OCI-LY3 (cell line): ENCODE data around the gene PTPRN2.

ENCODE experiments used
- H2AFZ ChIP-seq: fragments of 200-600, 300-600 bp; shearing (Covaris generic); 2 replicates; pipeline ENCODE4 v1.6.0; 2014; ENCODE audit warnings: antibody characterized with exemption, low read depth, low read length
- H3K27ac ChIP-seq: fragments of 200-600, 300-600 bp; sonication (generic); 2 replicates; pipeline ENCODE4 v1.5.1; 2014; ENCODE audit warnings: mild to moderate bottlenecking, low read length, moderate library complexity, mixed read lengths
- H3K27me3 ChIP-seq: fragments of 200-600, 300-600 bp; sonication (generic); 2 replicates; pipeline ENCODE4 v1.6.1; 2014; ENCODE audit warnings: low read depth, low read length, mixed read lengths
- H3K36me3 ChIP-seq: fragments of 200-600, 300-600 bp; sonication (generic); replicated peaks from 2 replicates; pipeline ENCODE3; 2014; ENCODE audit warnings: low read depth, low read length, mixed read lengths
- H3K4me1 ChIP-seq: fragments of 300-600, 200-600 bp; sonication (generic); 2 replicates; pipeline ENCODE4 v1.6.1; 2014; ENCODE audit warnings: low read length, mixed read lengths
- H3K4me2 ChIP-seq: fragments of 200-600, 300-600 bp; sonication (generic); 2 replicates; pipeline ENCODE4 v1.6.1; 2014; ENCODE audit warnings: low read length, mixed read lengths
- H3K4me3 ChIP-seq: fragments of 300-600, 200-600 bp; sonication (generic); 2 replicates; pipeline ENCODE4 v1.5.1; 2014; ENCODE audit warnings: antibody characterized with exemption, mild to moderate bottlenecking, low read length, moderate library complexity
- H3K79me2 ChIP-seq: fragments of 300-600, 200-600 bp; shearing (Covaris generic); 2 replicates; pipeline ENCODE4 v1.6.1; 2014; ENCODE audit warnings: mild to moderate bottlenecking, low read length, mixed read lengths
- H3K9ac ChIP-seq: fragments of 300-600, 200-600 bp; shearing (Covaris generic); 2 replicates; pipeline ENCODE4 v1.6.0; 2014; ENCODE audit warnings: mild to moderate bottlenecking, low read length, moderate library complexity
- H3K9me3 ChIP-seq: fragments of 200-600, 300-600 bp; shearing (Covaris generic); 2 replicates; pipeline ENCODE4 v1.6.1; 2014; ENCODE audit warnings: low read length, mixed read lengths; ENCODE audit not compliant: insufficient read depth
- H4K20me1 ChIP-seq: fragments of 200-600, 300-600 bp; sonication (generic); 2 replicates; pipeline ENCODE4 v1.6.1; 2016; ENCODE audit warnings: low read length, mixed read lengths; ENCODE audit not compliant: insufficient read depth
- CTCF ChIP-seq: fragments of 200-600, 300-600 bp; sonication (generic); IDR thresholded peaks from 2 replicates; pipeline ENCODE4 v1.5.1; 2014; ENCODE audit warnings: antibody characterized with exemption, low read length, low read depth
- EZH2phosphoT487 ChIP-seq: fragments of 200-600 bp; shearing (Covaris generic); IDR thresholded peaks from 2 replicates; pipeline ENCODE4 v1.6.1; 2018; ENCODE audit warnings: antibody characterized with exemption, mixed run types, low read depth

Gene PTPRN2

GRCh38 chr7:158017111-158018097 is 570.2 kb downstream of the PTPRN2 start:
- H3K27ac ChIP-seq, result no peak overlapping the region
- H2AFZ ChIP-seq, result no peak overlapping the region
- H4K20me1 ChIP-seq, result no peaks in the 10 kb centered on the region
- no peak overlapping the region for H3K9ac ChIP-seq
- H3K4me1 ChIP-seq, result no peaks in the 10 kb centered on the region
- TF ChIP-seq CTCF, result no peak
- no peak for TF ChIP-seq EZH2phosphoT487
- H3K27me3 ChIP-seq, result no peaks in the 10 kb centered on the region
- H3K9me3 ChIP-seq, result no peaks in the 10 kb centered on the region
- H3K4me3 ChIP-seq, result no peak overlapping the region
- H3K4me2 ChIP-seq, result no peak overlapping the region
- no peaks in the 10 kb centered on the region for H3K36me3 ChIP-seq
- H3K79me2 ChIP-seq, result no peaks in the 10 kb centered on the region

GRCh38 chr7:158016180-158017097 is 571.2 kb downstream of the PTPRN2 start:
- Histone ChIP-seq H2AFZ (no peak overlapping the region), H3K27me3 (no peaks in the 10 kb centered on the region), H3K4me2 (no peak overlapping the region), H4K20me1 (no peaks in the 10 kb centered on the region), H3K36me3 (no peaks in the 10 kb centered on the region), H3K27ac (no peak overlapping the region), H3K4me1 (no peaks in the 10 kb centered on the region), H3K4me3 (no peak overlapping the region), H3K79me2 (no peaks in the 10 kb centered on the region), H3K9ac (no peak overlapping the region), H3K9me3 (no peaks in the 10 kb centered on the region)
- TF ChIP-seq CTCF (no peak), EZH2phosphoT487 (no peak)

GRCh38 chr7:158015403-158016179 is 572.0 kb downstream of the PTPRN2 start:
- Histone ChIP-seq H3K27ac (no peak overlapping the region), H4K20me1 (no peaks in the 10 kb centered on the region), H3K4me1 (no peaks in the 10 kb centered on the region), H3K4me3 (no peak overlapping the region), H3K4me2 (no peak overlapping the region), H3K9ac (no peak overlapping the region), H3K79me2 (no peaks in the 10 kb centered on the region), H3K27me3 (no peaks in the 10 kb centered on the region), H3K9me3 (no peaks in the 10 kb centered on the region), H3K36me3 (no peaks in the 10 kb centered on the region), H2AFZ (no peak overlapping the region)
- TF ChIP-seq CTCF (no peak), EZH2phosphoT487 (no peak)
